ENCODE measurements around the gene PPP1R15B.
A peak's percentile ranks its signal among the peaks of the same experiment; 100 is the strongest.

Gene PPP1R15B

DNA sequence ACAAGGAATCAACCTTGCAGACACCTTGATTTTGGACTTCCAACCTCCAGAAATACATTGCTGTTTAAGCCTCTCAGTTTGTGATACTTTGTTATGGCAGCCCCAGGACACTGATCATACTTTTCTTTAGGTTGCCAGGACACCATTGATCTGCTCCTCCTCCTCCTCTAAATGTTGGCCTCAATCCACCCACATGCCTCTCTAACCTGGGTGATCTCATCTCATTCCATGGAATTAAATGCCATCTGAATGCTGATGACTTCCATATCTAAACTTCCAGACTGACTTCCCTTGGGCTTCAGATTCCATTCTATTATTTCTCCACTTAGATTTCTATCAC is 7.4 kb upstream of the PPP1R15B start:
- DNase-seq: no peak

DNA sequence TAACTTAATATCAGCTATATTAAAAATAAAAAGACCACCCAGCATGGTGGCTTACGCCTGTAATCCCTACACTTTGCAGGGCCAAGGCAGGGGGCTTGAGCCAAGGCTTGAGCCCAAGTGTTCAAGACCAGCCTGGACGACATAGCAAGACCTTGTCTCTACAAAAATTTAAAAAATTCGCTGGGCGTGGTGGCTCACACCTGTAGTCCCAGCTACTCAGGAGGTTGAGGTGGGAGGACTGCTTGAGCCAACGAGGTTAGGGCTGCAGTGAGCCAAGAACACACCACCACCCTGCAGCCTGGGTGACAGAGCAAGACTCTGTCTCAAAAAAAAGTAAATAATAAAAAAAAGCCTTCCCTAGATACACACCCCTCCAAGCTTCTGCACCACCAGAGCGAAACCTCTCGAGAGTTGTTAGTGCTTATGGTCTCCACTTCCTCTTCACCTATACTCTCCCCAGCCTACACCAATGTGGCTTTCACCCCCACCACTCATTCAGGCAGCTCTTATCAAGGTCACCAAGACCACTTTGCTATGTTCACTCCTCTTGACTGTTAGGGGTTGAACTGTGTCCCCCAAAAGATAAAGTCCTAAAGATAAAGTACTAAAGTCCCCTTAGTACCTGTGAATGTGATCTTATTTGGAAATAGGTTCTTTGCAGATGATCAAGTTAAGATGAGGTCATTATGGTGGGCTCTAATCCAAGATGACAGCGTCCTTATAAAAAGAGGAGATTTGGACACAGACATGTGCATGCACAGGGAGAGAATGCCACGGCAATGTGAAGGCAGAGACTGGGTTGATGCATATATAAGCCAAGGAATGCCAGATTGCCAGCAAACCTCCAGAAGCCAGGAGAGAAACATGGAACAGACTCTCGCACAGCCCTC is 6.8 kb upstream of the PPP1R15B start:
- no peak for DNase-seq

DNA sequence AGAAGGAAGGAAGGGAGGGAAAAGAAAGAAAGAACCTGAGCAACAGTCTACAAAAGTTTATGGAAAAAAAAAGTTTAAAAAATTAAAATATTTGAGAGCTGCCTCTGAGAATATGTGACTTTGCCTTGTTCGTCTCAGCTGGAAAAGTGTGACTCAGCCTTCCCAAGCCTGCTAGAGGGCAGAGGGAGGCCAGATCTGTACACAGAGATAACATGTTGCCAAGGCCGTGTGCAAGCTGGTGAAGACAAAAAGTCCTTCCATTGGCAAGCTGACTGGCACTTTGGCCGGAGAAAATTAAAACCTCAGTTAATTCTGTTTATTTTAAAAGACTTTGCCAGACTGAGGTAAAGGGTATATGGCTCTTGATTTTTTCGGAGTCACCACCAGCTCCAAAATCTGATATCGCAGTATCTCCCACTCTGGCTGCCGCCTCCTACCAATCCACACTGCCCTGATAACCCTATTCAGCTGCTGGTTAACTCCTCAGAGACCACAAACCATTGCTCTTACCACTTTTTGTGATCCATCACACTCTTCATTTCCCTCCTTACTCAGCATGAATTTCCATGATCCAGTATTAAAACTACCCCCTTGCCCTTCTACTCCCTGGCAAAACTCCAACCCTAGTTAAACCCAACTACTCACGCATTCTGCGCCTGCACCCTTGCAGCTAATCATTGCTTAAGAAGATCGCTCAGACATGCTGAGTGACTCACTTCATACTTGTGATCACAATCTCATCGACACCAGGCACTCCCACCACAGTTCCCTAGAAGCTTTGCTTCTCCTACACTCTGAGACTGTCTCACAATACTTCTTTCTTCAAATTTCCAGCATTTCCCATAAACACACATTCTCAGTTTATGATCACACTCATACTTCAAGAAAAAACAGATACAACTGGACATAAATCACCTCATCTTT is 5.7 kb upstream of the PPP1R15B start:
- no peak for DNase-seq

DNA sequence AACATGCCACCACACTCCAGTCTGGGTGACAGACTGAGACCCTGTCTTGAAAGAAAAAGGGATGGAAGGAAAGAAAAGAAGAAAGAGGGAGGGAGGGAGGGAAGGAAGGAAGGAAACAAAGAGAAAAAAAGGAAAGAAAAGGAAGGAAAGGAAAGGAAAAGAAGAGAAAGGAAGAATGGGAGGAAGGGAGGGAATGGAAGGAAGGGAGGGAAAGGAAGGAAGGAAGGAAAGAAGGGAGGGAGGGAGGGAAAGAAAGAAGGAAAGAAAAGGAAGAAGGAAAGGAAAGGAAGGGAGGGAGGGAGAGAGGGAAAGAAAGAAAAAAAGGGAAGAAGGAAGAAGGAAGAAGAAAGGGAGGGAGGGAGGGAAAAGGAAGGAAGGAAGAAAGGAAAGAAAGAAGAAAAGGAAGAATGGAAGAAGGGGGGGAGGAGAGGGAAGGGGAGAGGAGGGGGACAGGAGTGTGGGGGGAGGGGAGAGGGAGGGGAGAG is 5.0 kb upstream of the PPP1R15B start:
- no peak for DNase-seq

DNA sequence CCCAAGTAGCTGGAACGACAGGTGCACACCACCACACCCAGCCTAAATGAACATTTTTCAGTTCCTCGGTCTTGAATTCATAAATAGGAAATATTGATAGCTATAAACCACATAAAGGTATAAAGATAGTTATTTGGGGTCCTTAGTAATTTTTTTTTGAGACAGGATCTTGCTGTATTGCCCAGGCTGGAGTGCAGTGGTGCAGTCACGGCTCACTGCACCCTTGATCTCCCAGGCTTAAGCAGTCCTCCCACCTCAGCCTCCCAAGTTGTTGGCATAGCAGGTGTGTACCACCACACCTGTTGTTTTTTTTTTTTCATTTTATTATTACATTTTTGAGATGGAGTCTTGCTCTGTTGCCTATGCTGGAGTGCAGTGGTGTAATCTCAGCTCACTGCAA is 3.7 kb upstream of the PPP1R15B start:
- no peak for DNase-seq

DNA sequence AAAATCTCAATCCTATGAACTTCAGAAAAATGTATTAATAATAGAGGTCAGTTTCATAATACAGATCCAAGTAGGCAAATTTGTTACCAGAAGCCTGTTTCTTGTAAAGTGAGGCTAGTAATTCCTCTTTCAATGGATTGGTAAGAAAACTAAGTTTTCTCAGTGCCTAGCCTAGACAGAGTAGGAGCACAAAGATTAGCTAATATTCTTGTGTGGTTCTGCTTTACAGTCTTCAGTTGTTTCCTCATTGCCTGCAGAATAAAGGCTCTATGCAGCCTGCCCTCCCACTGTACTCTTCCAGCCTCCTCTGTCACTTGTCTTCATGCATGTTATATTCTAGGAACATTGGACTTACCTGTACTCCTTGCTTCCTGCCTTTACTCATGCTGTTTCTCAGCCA is 2.4 kb upstream of the PPP1R15B start:
- DNase-seq: no peak

DNA sequence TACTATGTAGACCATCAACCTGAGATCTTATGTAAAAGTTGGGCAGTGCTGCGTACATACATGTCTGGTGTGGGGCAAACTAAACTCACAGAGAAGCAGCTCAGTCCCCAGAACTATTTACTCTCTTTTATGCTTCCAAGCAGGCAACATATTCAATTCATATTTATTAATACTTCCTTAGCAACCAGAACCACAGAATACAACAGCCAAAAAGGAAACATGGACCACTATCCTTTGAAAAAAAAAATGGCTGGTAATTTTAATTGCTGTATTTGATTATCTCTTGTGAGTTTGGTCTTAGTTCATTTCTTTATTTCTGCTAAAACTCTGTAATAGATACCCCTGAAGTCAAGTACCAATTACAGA is 1.5 kb upstream of the PPP1R15B start:
- DNase-seq: no peak

DNA sequence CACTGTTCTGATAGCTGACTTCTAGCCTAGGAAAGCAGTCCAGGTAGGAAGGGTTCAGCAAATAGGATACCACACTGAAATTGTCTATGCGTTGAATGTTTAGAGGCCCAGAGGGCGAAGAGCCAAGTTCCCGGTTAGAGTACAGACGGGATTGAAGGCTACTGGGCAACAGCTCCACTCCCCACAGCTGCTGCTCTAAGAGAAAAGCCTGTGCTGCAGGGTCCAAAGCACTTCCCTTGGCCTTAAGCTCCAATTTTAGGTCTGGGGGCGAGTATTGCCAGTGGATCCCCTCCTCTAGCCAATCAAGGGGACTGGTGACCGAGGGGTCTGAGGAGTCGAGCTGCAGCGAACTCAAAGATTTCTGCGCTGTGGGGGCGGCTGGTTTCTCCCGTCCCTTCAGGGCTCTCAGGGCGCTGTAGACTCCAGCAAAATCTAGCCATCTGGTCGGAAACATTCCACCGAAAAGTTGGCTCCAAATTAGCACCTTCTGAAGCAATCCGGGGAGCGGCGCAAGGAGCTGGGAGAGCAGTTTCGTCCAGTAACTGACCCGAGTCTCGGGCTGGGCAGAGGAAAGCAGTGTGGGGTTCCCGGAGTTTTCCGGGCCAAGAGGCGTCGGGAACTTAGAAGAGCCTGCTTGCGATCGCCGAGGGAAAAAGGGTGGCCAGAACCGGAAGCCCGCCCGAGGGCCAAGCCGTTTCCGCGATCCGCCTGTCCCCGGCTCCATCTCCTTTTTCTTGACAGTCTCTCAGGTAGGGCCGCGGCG is 748 bp downstream of the PPP1R15B start:
- peak; percentile 42 to 69 (median 61) for DNase-seq

DNA sequence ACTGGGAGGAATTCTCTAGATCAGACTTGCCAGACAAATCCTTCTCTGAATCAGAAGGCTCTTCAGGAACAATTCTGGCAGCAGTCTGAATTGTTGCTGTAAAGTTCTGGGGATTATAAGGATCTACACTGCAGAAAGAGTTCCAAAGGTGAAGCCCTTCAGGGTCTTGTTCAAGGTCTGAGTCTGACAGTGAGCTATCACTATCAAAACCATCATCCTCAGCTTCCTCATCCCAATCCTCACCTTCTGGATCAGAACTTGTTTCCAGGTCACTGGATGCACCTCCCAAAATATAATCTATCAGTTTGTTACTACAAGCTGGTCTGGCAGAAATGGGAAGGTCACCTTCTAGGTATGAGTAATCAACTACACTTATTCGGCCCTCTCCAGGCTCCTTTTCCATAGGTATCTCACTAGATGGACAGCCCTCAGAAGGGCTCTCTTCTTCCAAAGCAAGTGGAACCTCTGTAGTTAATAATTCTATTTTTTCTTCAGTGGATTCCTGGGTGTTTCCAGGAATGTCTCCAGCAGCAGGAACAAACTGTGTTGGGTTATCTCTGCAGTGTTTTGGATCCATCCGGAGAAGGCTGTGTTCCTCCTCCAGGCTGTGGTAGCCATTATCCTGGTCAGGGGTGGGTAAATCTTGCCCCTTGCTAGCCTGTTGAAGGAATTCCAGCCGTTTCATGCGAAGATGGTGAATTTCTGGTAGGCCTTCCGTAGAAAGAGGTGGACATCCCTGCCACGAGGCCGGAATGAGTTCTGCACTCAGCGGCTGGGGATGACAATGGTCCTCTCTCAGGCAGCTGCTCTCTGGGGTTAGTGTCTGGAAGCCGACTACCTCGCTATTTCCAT is 1.6 kb downstream of the PPP1R15B start:
- DNase-seq: no peak

DNA sequence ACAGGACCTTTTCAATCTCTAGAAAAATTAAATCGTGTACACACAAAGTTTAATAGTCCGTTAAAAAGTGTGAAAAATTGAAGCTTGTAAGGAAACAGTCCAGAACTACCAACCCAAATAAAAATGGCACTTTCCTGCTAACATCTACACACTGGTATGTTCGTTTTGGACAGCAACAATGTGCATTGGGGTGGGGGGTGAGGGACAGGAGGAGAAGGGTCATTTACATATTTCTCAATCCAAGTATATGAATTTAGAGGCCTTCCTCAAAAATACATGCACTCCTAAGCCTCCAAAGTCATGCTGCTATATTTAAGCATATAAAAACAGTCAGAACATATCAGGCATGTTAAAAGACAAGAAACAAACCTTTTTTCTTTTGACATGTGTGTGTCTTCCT is 2.5 kb downstream of the PPP1R15B start:
- DNase-seq: no peak

DNA sequence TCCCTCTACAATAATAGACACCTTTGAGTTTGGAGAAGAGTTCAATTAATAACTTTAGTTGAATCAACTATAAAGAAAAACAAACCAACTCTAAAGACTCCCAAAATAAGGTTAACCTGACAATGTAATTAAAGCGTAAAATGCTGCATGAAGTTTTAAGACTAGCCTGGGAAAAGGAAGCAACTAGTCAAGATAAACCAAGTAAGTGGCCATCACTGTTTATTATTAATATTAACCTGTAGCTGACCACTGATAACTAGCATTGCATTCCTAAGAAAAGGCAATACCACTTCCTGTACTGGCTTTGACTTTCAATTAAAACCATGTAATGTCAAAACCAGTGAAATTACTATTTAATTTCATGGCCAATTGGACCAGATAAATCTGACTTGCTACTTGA is 3.0 kb downstream of the PPP1R15B start:
- no peak for DNase-seq

DNA sequence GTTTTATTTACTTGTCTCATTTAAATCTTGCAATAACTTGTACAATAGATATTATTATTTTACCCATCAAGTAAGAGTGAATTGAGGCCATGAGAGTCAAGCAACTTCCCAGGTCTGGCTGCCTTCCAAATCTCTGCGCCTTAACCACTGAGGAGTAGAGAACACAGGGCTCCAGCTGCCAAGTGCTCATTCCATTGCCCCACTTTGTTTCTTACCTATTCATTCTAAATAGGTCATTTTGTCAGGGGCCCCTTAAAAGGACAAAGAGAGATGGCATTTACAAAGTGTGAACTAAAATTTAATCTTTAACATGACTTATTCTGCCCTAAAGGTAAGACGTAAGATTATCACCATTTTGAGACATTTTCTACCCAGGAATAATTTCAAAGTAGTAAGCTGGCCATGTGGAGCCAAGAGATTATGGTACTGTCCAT is 3.5 kb downstream of the PPP1R15B start:
- peak; percentile 22 to 75 (median 60) for DNase-seq

DNA sequence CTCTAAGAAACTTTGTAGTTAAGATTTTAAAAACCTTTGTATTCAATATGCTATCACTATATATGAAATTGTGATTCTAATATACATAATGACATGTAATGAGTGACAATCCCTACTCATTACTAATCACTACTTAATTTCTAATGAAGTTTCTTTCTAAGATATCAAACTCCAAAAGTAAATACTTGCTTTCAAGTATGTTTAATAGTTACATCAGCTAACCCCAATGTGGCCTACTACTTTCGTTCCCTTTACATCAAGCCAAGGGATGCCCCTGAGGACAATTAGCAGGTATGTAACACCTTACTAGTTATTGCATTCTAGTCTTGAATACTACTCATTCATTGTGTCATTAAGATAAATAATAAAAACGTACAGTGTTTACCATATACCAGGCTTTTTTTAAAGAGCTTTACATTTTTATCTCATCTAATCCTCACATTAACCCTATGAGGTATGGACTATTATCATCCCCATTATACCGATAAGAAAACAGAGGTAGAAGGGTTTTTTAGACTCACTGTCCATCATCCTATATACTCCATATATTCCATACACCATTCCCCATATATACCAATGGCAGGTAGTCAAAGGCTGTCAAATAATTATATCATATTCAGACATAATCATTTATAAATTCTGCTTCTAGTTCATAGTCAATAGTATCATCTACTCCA is 4.2 kb downstream of the PPP1R15B start:
- no peak for DNase-seq

DNA sequence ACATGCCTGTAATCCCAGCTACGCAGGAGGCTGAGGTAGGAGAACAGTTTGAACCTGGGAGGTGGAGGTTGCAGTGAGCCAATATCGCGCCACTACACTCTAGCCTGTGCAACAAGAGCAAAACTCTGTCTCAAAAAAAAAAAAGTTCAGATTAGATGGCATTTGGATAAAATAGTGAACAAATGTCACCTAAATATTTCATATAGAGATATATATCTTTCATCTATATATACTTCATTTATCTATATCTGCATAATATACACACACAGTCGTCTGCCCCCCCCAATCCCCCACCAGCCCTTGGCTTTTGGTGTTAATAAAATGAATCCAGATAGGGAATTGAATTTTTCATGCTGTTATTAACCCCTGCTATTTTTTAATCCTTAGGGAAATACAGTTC is 5.0 kb downstream of the PPP1R15B start:
- DNase-seq: no peak

DNA sequence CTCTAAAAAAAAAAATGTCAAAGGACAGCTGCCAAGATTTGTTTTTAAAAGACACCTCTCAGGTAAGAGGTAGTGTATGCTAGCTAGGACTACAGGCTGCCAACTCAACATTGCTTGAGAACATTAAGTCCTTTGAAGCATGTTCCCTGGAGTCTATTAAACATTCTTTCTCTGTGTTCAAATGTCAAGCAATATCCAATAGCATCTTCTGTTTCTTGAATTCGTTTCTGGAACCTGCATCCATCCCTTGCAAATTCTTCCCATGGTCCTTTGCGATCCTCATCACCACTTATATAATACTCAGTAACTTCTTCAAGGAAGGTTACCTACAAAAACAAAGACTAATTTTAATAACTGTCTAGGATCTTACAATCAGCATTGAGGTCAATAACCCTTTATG is 5.6 kb downstream of the PPP1R15B start:
- DNase-seq: no peak

DNA sequence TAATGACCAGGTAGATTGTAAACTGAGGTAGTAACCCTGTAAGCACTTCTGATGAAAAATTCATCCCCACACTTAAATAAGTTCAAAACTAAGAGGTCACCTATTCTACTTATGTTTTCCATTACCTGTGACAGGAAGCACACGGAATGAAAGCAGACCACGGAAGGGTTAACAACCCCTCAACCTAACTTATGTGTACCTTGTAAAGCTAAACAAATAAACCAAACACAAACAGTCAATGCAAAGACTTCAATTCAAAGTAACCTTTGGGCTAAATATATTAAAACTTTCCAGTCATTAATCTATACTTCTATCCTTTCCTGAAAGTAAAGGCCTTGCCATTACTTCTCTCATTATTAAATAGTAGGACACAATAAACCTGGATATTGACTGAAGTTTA is 7.0 kb downstream of the PPP1R15B start:
- DNase-seq: no peak

DNA sequence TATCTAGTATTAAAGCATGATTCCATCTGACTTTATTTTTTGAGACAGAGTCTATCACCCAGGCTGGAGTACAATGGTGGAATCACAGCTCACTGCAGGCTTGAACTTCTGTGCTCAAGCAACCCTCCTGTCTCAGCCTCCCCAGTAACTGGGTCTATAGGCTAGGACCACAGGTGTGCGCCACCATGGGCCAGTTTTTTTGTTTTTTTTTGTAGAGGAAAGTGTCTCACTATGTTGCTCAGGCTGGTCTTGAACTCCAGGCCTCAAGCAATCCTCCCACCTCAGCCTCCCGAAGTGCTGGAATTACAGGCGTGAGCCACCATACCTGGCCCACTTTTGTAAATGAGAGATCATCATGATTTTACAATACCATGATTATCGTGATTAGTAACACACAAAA is 9.2 kb downstream of the PPP1R15B start:
- DNase-seq: no peak

DNA sequence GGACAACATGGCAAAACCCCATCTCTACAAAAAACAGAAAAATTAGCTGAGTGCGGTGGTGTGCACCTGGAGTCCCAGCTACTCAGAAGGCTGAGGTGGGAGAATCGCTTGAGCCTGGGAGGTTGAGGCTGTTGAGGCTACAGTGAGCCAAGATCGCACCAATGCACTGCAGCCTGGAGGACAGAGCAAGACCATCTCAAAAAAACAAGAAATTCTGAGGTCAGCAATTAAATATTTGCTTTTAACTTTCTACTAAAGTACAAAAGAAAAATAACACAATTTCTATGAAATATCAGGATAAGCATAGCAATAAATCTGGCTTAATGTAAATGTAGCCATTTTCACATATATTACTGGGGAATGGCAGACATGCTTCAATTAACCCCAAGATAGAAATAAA is 9.9 kb downstream of the PPP1R15B start:
- no peak for DNase-seq

DNA sequence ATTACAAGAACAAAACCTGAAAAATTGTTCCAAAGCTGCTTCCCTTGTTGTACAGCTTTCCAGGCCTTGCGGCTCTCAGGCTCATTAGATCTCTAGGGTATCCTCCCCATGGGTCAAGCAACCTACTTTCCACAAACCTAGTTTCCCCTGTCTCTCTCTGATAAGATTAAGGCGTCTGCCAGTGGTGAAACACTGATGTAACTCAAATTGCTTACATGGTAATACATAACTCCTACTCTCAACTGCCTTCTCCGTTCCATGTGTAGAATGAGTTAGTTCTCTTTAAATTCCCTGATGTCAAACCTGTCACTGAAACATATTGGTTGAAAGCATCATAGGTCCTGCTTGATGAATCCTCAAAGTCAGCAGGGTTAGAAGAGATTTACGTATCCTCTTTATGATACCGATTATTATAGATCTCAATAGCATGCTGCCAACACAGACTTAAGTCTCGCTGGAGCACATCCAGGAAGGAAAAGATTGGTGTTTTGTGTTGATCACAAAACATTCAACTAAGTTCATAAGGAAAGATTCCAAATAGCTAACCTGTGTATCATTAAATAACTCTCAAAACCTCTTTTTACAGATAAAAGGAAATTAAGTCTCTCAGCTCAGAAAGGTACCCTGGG is 10.6 kb downstream of the PPP1R15B start:
- no peak for DNase-seq

DNA sequence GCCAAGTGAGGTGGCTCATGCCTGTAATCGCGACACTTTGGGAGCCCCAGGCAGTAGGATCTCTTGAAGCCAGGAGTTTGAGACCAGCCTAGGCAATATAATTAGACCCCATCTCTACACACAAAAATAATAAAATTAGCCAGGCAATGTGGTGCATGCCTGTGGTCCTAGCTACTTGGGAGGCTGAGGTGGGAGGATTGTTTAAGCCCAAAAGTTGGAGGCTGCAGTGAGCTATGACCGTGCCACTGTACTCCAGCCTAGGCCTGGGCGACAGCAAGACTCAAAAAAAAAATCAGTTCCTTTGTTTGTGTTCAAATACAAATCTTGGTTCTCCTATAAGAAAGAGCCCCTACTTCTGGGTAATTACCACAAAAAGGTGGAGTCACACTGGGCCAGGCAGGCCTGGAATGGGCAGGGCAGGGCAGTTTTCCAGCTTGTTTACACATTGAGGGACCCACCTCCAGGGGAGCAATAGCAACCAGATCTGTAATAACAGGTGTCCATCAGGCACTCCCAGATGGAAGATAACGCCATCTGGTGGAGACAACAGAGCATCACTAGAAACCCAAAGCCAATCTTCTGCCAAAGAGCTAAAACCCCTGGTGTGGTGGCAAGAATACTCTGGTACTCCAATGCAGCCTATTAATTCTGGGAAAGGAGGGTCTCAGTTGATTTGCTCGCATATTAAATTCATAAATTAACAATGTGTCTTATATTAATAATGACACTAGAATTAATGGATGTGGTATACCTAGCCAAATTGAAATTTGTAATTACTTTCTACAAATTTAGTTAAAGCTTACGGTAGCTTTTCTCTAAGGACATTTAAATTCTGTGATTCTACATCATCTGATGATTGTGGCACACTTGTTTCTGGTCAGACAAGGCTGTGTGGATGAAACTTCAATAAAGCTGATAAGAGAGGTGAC is 13.2 kb downstream of the PPP1R15B start:
- DNase-seq: peak; percentile 82 to 96 (median 94)

Measured in NCI-H1417 (cell line).